ENCODE results near the gene SSRP1. TPM values are rescaled to one million over a fixed set of nuclear protein-coding genes. Genes with fewer than 3 reads are reported as not detected.

Gene SSRP1
- total RNA-seq, 1 experiment from 2014 or later, result 399 TPM

GRCh38 chr11:57278721-57279095 is 57.0 kb downstream of the SSRP1 start:
- BruUV-seq (replicated peaks), result no TSS peak
- intact Hi-C loops (cut with micrococcal nuclease; ENCODE audit: unreplicated experiment), result no loop called here
- no peak overlapping the region for H3K27ac ChIP-seq (ENCODE audit: low read depth, low read length, poor library complexity, severe bottlenecking)

DNA sequence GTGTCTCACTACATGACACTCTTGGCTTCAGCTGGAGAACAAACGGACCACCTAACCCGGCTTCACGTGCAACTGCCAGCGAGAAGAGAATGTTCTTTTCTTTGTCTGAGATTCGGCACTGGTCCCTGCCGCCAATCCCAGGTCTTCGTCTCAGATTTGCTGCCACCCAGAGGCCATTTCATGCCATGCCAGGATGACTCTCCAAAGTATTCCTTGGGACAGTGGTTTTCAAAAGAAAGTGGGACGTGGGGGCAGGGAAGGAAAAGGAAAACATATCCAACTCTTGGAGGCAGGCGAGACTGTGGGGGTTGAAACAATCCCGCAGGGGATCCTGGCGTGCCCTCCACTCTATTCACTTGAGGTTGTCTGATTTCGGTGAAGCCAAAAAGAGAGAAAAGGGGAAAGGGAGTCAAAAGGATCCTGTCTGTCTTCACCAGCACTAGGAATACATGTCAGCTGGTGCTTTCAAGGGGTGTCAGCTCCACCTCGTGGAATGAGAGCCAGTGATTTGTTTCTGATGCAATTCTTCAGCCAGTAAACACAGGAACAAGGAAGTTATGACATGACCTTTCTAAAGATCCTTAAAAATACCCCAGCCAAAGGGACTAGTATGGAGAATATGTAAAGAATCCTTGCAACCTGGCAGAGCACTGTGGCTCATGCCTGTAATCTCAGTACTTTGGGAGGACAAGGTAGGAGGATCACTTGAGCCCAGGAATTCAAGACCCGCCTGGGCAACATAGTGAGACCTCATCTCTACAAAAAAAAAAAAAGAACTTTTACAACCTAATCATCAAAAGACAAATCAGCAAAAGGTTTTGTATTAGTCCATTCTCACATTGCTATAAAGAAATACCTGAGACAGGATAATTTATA is 57.6 kb downstream of the SSRP1 start:
- Histone ChIP-seq H3K36me3 (ENCODE audit: insufficient read depth, low read length, poor library complexity, severe bottlenecking) (no peaks in the 10 kb centered on the region), H3K9me3 (ENCODE audit: low read depth, low read length, poor library complexity, severe bottlenecking) (no peaks in the 10 kb centered on the region), H3K27ac (ENCODE audit: low read depth, low read length, poor library complexity, severe bottlenecking) (no peak overlapping the region), H3K4me3 (ENCODE audit: low read depth, low read length, poor library complexity, severe bottlenecking) (peak overlapping the region; percentile 17), H3K4me1 (ENCODE audit: insufficient read depth, low read length, poor library complexity, severe bottlenecking) (peaks cover 7% of the 10 kb centered on the region), H3K27me3 (replicated peaks; ENCODE audit: insufficient read depth, low read depth, low read length, poor library complexity) (no peaks in the 10 kb centered on the region)
- peak; percentile 86 for DNase-seq (ENCODE audit: low spot score)
- ChIA-PET POLR2A (ENCODE audit: low non-redundant PET) (interaction anchor here (0.6 kb wide), 1 partner anchor 180 kb away, joined by 5 read pairs; no protein-coding TSS in a partner anchor), CTCF (interaction anchor here (0.5 to 1.0 kb wide), 3 partner anchors 27 to 43 kb away, joined by 3 to 5 read pairs (median 4); no protein-coding TSS in a partner anchor)
- no TSS peak for BruUV-seq (replicated peaks)
- TF ChIP-seq EZH2 (IDR thresholded peaks at IDR 0.05; ENCODE audit: borderline replicate concordance, low read depth, low read length, poor library complexity, severe bottlenecking), result no peak
- TF ChIP-seq, protein P1, sequence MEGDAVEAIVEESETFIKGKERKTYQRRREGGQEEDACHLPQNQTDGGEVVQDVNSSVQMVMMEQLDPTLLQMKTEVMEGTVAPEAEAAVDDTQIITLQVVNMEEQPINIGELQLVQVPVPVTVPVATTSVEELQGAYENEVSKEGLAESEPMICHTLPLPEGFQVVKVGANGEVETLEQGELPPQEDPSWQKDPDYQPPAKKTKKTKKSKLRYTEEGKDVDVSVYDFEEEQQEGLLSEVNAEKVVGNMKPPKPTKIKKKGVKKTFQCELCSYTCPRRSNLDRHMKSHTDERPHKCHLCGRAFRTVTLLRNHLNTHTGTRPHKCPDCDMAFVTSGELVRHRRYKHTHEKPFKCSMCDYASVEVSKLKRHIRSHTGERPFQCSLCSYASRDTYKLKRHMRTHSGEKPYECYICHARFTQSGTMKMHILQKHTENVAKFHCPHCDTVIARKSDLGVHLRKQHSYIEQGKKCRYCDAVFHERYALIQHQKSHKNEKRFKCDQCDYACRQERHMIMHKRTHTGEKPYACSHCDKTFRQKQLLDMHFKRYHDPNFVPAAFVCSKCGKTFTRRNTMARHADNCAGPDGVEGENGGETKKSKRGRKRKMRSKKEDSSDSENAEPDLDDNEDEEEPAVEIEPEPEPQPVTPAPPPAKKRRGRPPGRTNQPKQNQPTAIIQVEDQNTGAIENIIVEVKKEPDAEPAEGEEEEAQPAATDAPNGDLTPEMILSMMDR (conservative IDR thresholded peaks at IDR 0.05; ENCODE audit: low read depth, low read length), result peak; percentile 98
- intact Hi-C loops (cut with micrococcal nuclease; ENCODE audit: unreplicated experiment), result no loop called here

More at GRCh38 chr11:57278721-57279095, 57.0 kb downstream of the SSRP1 start:
- H3K4me1 ChIP-seq (ENCODE audit: insufficient read depth, low read length, poor library complexity, severe bottlenecking), result peaks cover 7% of the 10 kb centered on the region
- no peak for TF ChIP-seq EZH2 (IDR thresholded peaks at IDR 0.05; ENCODE audit: borderline replicate concordance, low read depth, low read length, poor library complexity, severe bottlenecking)
- TF ChIP-seq, protein P1 (conservative IDR thresholded peaks at IDR 0.05; ENCODE audit: low read depth, low read length), result no peak
- H3K27me3 ChIP-seq (replicated peaks; ENCODE audit: insufficient read depth, low read depth, low read length, poor library complexity), result no peaks in the 10 kb centered on the region
- no peak overlapping the region for H3K4me3 ChIP-seq (ENCODE audit: low read depth, low read length, poor library complexity, severe bottlenecking)
- DNase-seq (ENCODE audit: low spot score), result no peak
- no peaks in the 10 kb centered on the region for H3K9me3 ChIP-seq (ENCODE audit: low read depth, low read length, poor library complexity, severe bottlenecking)
- no peaks in the 10 kb centered on the region for H3K36me3 ChIP-seq (ENCODE audit: insufficient read depth, low read length, poor library complexity, severe bottlenecking)
- CTCF ChIA-PET, result interaction anchor here (0.5 kb wide), 2 partner anchors 29 to 43 kb away, joined by 4 to 5 read pairs; no protein-coding TSS in a partner anchor
- POLR2A ChIA-PET (ENCODE audit: low non-redundant PET), result interaction anchor here (0.6 kb wide), 1 partner anchor 180 kb away, joined by 5 read pairs; no protein-coding TSS in a partner anchor

GRCh38 chr11:57276971-57277675 is 58.6 kb downstream of the SSRP1 start:
- H3K4me3 ChIP-seq (ENCODE audit: low read depth, low read length, poor library complexity, severe bottlenecking), result no peak overlapping the region
- H3K27ac ChIP-seq (ENCODE audit: low read depth, low read length, poor library complexity, severe bottlenecking), result no peak overlapping the region
- POLR2A ChIA-PET (ENCODE audit: low non-redundant PET), result no interaction called here
- H3K36me3 ChIP-seq (ENCODE audit: insufficient read depth, low read length, poor library complexity, severe bottlenecking), result no peaks in the 10 kb centered on the region
- no peak for DNase-seq (ENCODE audit: low spot score)
- BruUV-seq (replicated peaks), result no TSS peak
- TF ChIP-seq, protein P1 (conservative IDR thresholded peaks at IDR 0.05; ENCODE audit: low read depth, low read length), result no peak
- TF ChIP-seq EZH2 (IDR thresholded peaks at IDR 0.05; ENCODE audit: borderline replicate concordance, low read depth, low read length, poor library complexity, severe bottlenecking), result no peak
- H3K4me1 ChIP-seq (ENCODE audit: insufficient read depth, low read length, poor library complexity, severe bottlenecking), result peaks cover 7% of the 10 kb centered on the region
- H3K27me3 ChIP-seq (replicated peaks; ENCODE audit: insufficient read depth, low read depth, low read length, poor library complexity), result no peaks in the 10 kb centered on the region
- CTCF ChIA-PET, result no interaction called here
- no peaks in the 10 kb centered on the region for H3K9me3 ChIP-seq (ENCODE audit: low read depth, low read length, poor library complexity, severe bottlenecking)
- intact Hi-C loops (cut with micrococcal nuclease; ENCODE audit: unreplicated experiment), result no loop called here

All from A673 (cell line).